ENCODE results near the gene UBTD1.

UBTD1 gene

DNA sequence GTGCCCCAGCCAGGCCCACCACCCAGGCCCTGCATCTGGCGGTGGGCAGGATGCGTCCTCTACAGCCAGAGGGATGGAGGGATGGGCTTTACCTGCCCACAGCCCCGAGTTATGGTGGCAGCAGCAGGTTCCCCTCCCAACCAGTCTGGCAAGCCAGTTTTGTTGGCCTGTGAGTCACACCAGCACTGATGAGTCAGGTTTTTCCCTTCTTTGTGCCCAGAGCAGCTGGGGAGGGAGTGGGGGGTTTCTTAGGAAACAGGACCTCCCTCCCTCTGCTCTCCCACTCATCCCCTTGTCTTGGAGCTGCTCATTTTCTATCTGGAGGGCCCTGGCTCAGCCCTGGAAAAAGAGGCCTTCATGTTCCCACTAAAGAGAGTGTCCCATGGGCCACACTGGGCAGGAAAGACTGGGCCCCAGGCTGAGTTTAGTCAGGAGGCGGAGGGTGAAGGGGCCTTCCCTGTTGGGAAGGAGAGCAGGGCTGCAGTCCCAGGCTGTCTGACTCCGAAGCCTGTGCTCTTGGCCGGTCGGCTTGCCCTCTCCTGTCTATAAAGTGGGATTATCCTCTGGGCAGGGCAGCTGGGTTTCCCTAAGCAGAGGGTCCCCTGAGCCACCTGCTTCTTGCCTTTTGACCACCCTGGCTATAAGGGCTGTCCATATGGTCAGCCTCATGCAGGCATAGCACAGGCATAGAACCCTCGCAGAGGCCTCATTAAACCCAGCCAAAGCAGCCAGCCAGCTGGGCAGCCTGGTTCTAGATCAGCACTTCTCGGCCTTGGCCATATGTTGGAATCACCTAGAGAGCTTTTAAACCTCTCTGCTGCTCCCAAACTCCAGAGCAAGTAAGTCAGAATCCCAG lies 43.7 kb downstream of the UBTD1 start:
- in situ Hi-C loops (cut with HindIII; ENCODE audit: low sequenced_read_pairs), result no loop called here
- TF ChIP-seq, protein P1, sequence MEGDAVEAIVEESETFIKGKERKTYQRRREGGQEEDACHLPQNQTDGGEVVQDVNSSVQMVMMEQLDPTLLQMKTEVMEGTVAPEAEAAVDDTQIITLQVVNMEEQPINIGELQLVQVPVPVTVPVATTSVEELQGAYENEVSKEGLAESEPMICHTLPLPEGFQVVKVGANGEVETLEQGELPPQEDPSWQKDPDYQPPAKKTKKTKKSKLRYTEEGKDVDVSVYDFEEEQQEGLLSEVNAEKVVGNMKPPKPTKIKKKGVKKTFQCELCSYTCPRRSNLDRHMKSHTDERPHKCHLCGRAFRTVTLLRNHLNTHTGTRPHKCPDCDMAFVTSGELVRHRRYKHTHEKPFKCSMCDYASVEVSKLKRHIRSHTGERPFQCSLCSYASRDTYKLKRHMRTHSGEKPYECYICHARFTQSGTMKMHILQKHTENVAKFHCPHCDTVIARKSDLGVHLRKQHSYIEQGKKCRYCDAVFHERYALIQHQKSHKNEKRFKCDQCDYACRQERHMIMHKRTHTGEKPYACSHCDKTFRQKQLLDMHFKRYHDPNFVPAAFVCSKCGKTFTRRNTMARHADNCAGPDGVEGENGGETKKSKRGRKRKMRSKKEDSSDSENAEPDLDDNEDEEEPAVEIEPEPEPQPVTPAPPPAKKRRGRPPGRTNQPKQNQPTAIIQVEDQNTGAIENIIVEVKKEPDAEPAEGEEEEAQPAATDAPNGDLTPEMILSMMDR (IDR thresholded peaks at IDR 0.05; ENCODE audit: low read depth, low read length), result no peak
- H3K4me3 ChIP-seq (ENCODE audit: low read depth, low read length), result no peak overlapping the region
- peak; percentile 97 for DNase-seq (ENCODE audit: low read depth, low spot score)

DNA sequence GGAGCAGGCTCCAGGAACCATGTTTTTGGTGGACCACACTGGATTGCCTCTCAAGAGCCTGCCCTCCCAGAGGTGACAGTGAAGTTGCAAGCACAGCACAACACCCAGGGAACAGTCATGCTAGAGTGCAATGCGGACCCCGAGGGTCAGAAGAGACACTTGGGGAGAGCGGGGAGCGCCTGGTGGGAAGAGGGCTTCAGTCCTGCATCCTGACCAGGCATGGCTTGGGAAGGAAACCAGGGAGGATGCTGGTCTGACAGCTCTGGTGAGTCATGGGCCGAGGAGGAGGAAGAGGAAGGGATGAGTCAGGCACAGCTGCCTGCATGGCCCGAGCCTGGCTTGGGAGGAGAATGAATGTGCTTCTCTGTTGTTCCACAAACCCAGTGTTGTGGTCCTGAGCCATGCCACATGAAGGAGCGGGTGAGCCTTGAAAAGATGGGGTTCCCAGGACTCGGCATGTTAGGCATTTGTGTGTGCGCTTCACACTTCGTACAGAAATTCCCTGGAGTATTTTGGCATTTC lies 44.4 kb downstream of the UBTD1 start:
- in situ Hi-C loops (cut with HindIII; ENCODE audit: low sequenced_read_pairs), result no loop called here
- TF ChIP-seq, protein P1 (IDR thresholded peaks at IDR 0.05; ENCODE audit: low read depth, low read length), result no peak
- no peak overlapping the region for H3K4me3 ChIP-seq (ENCODE audit: low read depth, low read length)
- peak; percentile 97 for DNase-seq (ENCODE audit: low read depth, low spot score)

DNA sequence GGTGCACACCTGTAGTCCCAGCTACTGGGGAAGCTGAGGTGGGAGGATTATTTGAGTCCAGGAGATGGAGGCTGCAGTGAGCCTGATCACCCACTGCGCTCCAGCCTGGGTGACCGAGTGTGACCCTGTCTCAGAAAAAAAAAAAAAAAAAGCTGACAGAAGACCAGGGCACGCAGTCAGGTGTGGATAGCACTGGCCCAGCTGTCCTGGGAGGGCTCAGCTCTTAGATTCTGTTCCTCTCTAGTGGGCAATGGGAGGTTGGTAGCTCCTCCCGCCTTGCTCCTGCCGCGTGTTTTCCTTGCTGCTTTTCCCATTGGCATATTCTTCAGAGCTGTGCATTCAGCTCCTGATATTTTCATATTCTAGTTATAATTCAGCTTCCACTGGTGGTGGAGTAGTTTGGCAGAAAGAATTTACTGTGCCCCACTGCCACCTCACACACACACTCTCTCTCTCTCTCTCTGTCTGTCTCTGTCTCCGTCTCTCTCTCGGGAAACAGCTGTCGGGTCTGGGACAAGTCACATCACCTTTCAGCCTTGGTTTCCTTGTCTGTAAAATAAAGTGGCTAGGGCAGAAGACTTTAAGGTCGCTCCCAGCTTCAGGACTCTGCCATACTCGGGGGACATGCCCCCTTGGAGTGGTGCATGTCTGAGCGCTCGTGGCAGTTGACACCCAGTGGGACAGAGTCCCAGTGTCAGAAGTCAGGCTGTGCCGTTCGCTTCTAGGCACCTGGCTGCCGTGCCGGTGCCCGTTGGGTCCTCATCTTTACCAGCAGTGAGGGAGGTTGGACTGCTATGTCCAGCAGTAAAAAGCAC lies 47.9 kb downstream of the UBTD1 start:
- TF ChIP-seq, protein P1 (IDR thresholded peaks at IDR 0.05; ENCODE audit: low read depth, low read length), result no peak
- DNase-seq (ENCODE audit: low read depth, low spot score), result no peak
- H3K4me3 ChIP-seq (ENCODE audit: low read depth, low read length), result no peak overlapping the region
- in situ Hi-C loops (cut with HindIII; ENCODE audit: low sequenced_read_pairs), result no loop called here

DNA sequence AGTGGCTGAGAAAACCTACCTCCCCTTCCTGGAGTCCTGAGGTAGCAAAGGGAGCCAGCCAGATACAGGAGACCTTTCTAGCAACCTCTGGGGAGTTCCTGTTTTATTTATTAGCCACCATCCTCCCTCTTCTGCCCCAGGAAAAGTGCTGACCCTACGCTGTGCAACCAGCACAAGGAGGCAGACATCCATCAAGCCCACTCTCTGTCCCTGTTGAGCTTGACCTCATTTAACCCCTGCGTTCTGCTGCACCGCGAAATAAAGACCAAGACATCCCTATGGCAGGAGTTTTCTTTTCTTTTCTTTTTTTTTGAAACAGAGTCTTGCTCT lies 48.5 kb downstream of the UBTD1 start:
- no peak overlapping the region for H3K4me3 ChIP-seq (ENCODE audit: low read depth, low read length)
- DNase-seq (ENCODE audit: low read depth, low spot score), result no peak
- TF ChIP-seq, protein P1 (IDR thresholded peaks at IDR 0.05; ENCODE audit: low read depth, low read length), result no peak
- in situ Hi-C loops (cut with HindIII; ENCODE audit: low sequenced_read_pairs), result no loop called here

DNA sequence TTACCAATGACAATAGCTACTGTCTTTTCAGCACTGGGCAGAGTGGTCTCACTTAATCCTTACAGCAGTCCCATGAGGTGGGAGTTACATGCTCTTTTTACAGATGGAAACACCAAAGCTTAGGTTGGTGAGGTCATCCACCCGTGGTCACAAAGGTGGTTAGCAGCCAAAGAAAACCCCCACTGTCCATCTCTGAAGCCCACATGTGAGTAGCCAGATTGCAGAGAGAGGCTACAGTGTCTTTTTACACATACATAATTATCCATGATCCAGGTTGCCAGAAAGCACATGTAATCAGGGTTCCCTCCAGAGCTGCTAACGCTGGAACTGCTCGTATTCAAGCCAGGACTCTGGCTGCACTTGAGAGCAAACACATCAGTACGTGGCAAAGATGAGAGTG lies 49.2 kb downstream of the UBTD1 start:
- in situ Hi-C loops (cut with HindIII; ENCODE audit: low sequenced_read_pairs), result no loop called here
- TF ChIP-seq, protein P1 (IDR thresholded peaks at IDR 0.05; ENCODE audit: low read depth, low read length), result no peak
- H3K4me3 ChIP-seq (ENCODE audit: low read depth, low read length), result no peak overlapping the region
- DNase-seq (ENCODE audit: low read depth, low spot score), result peak; percentile 17

DNA sequence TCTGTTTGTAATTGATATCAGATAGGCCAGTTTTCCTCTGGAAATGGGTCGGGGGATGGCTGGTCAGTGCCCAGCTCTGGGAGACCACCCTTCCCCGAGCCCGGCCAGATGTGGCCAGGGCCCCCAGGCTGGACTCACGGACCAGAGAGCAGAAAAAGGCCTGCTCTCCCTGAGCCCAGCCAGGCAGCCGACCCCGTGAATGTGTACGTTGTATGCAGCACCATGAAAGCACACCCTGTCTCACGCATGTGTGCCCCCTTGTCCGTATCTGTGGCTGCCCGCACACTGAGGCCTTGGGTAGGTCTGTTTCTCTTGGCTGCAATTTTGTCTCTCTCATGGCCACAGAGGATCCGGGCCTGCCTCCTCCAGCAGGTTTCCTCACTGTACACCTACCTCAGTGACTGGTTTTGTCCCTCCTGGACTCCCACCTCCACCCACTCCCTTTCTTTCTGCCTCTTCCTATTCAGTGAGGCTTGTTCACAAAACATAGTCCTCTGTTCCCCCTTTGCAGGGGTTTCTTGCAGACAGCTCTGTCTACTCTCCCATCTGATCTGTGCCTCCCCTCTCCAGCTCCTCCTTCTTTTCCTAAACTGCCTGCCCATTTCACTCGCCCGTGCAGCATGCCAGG lies 50.2 kb downstream of the UBTD1 start:
- in situ Hi-C loops (cut with HindIII; ENCODE audit: low sequenced_read_pairs), result no loop called here
- TF ChIP-seq, protein P1 (IDR thresholded peaks at IDR 0.05; ENCODE audit: low read depth, low read length), result no peak

More for the DNA sequence above, 50.2 kb downstream of the UBTD1 start:
- no peak for DNase-seq (ENCODE audit: low read depth, low spot score)
- H3K4me3 ChIP-seq (ENCODE audit: low read depth, low read length), result no peak overlapping the region
